ENCODE measurements around the gene FGFBP3.
A peak's percentile ranks its signal among the peaks of the same experiment; 100 is the strongest.

FGFBP3 gene

GRCh38 chr10:91909117-91909677 lies at the start of gene FGFBP3:
Gene FGFBP3, minus strand, starts transcription at chr10:91909486. Its CDS starts 517 bp downstream, at chr10:91908969.
- DNase-seq (ENCODE audit: low read depth), result no peak

- no peak for DNase-seq (ENCODE audit: low read depth)
Measured at GRCh38 chr10:91957091-91957490, 47.8 kb upstream of the FGFBP3 start.

GRCh38 chr10:91955114-91955513 lies 45.8 kb upstream of the FGFBP3 start:
- no peak for DNase-seq (ENCODE audit: low read depth)

- DNase-seq (ENCODE audit: low read depth), result no peak
Measured at GRCh38 chr10:91953600-91954160, 44.4 kb upstream of the FGFBP3 start.

GRCh38 chr10:91944880-91945630 lies 35.8 kb upstream of the FGFBP3 start:
- DNase-seq (ENCODE audit: low read depth), result no peak

GRCh38 chr10:91941426-91941825 lies 32.1 kb upstream of the FGFBP3 start:
- DNase-seq (ENCODE audit: low read depth), result no peak

GRCh38 chr10:91939653-91940052 lies 30.4 kb upstream of the FGFBP3 start:
- no peak for DNase-seq (ENCODE audit: low read depth)

- DNase-seq (ENCODE audit: low read depth), result no peak
Measured at GRCh38 chr10:91935886-91936285, 26.6 kb upstream of the FGFBP3 start.

GRCh38 chr10:91932737-91933136 lies 23.5 kb upstream of the FGFBP3 start:
- DNase-seq (ENCODE audit: low read depth), result no peak

- no peak for DNase-seq (ENCODE audit: low read depth)
Measured at GRCh38 chr10:91931526-91932190, 22.4 kb upstream of the FGFBP3 start.

- no peak for DNase-seq (ENCODE audit: low read depth)
Measured at GRCh38 chr10:91930939-91931338, 21.7 kb upstream of the FGFBP3 start.

- no peak for DNase-seq (ENCODE audit: low read depth)
Measured at GRCh38 chr10:91925022-91925320, 15.7 kb upstream of the FGFBP3 start.

GRCh38 chr10:91924212-91925021 lies 15.1 kb upstream of the FGFBP3 start:
- no peak for DNase-seq (ENCODE audit: low read depth)

GRCh38 chr10:91923371-91924211 lies 14.3 kb upstream of the FGFBP3 start, which contains the start of gene BTAF1:
Gene BTAF1, plus strand, starts transcription at chr10:91923770. Its CDS starts 307 bp downstream, at chr10:91924077.
- peak; percentile 82 for DNase-seq (ENCODE audit: low read depth)

GRCh38 chr10:91919651-91920050 lies 10.4 kb upstream of the FGFBP3 start:
- no peak for DNase-seq (ENCODE audit: low read depth)

GRCh38 chr10:91910467-91910866 lies 1.2 kb upstream of the FGFBP3 start:
- DNase-seq (ENCODE audit: low read depth), result no peak

GRCh38 chr10:91908337-91909116 lies 759 bp downstream of the FGFBP3 start:
- DNase-seq (ENCODE audit: low read depth), result peak; percentile 53

- DNase-seq (ENCODE audit: low read depth), result no peak
Measured at GRCh38 chr10:91907914-91908336, 1.4 kb downstream of the FGFBP3 start.

- DNase-seq (ENCODE audit: low read depth), result no peak
Measured at GRCh38 chr10:91907033-91907594, 2.2 kb downstream of the FGFBP3 start.

Data from activated gamma-delta T cell treated with anti-CD3 and anti-CD28 coated beads, Interleukin-2, amount 50 U/mL, for 16 hours (primary cell).